Neural crest cell (in vitro differentiated cells): ENCODE data around the gene KLHL1. TPM values are rescaled to one million over a fixed set of nuclear protein-coding genes. Genes with fewer than 3 reads are reported as not detected.

Source experiments
- DNase-seq: peaks from one replicate; pipeline ENCODE4 v3.0.0; 2021; ENCODE audit warnings: low read depth, mixed read lengths, low spot score
- H3K27ac Mint-ChIP-seq: one replicate; pipeline ENCODE4 v1.8.0; 2021; ENCODE audit warnings: mild to moderate bottlenecking, mixed read lengths; ENCODE audit not compliant: unreplicated experiment
- H3K27me3 Mint-ChIP-seq: 2 replicates; pipeline ENCODE4 v1.8.0; 2021; ENCODE audit warnings: low read depth, mild to moderate bottlenecking, mixed read lengths
- H3K36me3 Mint-ChIP-seq: 2 replicates; pipeline ENCODE4 v1.8.0; 2021; ENCODE audit warnings: low read depth, mild to moderate bottlenecking, mixed read lengths
- H3K4me1 Mint-ChIP-seq: 2 replicates; pipeline ENCODE4 v1.8.0; 2021; ENCODE audit warnings: mixed read lengths
- H3K4me3 Mint-ChIP-seq: one replicate; pipeline ENCODE4 v1.8.0; 2021; ENCODE audit warnings: mild to moderate bottlenecking, mixed read lengths
- H3K9me3 Mint-ChIP-seq: 2 replicates; pipeline ENCODE4 v1.8.0; 2021; ENCODE audit warnings: mixed read lengths
- CTCF ChIP-seq: fragments of 200-600 bp; sonication (generic); conservative IDR thresholded peaks from 2 replicates; pipeline ENCODE4 v1.5.0; 2021; ENCODE audit warnings: antibody characterized with exemption, mild to moderate bottlenecking
- total RNA-seq: library from RNA; stranded (reverse); gene quantifications from 2 replicates; pipeline ENCODE4 v1.2.1, GENCODE V29; 2021

KLHL1 gene
- total RNA-seq, 1 donor from 2014 or later = 0.23 TPM

DNA sequence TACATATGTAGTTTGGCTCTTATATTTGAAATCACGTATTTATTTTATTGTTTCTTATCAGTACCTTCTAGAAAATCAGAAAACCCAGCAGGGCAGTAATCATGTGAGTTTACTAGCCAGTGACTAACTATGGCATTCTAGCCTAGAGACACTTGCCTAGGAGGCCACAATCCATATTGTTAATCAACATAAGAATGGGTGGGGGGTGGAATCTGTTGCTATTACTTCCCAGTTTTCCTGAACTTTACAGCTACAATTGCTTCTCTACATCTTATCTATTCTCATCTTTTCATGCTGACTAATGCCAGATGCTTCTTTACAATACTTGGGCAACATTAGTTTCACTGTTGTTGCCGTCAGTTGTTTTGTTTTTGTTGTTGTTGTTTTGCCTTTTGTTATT, 19.3 kb downstream of the KLHL1 start:
- TF ChIP-seq CTCF = no peak
- no peaks in the 10 kb centered on the region for H3K36me3 Mint-ChIP-seq
- no peak overlapping the region for H3K4me3 Mint-ChIP-seq
- no peaks in the 10 kb centered on the region for H3K27me3 Mint-ChIP-seq
- H3K4me1 Mint-ChIP-seq = no peaks in the 10 kb centered on the region
- no peaks in the 10 kb centered on the region for H3K9me3 Mint-ChIP-seq
- H3K27ac Mint-ChIP-seq = no peak overlapping the region
- DNase-seq = no peak

DNA sequence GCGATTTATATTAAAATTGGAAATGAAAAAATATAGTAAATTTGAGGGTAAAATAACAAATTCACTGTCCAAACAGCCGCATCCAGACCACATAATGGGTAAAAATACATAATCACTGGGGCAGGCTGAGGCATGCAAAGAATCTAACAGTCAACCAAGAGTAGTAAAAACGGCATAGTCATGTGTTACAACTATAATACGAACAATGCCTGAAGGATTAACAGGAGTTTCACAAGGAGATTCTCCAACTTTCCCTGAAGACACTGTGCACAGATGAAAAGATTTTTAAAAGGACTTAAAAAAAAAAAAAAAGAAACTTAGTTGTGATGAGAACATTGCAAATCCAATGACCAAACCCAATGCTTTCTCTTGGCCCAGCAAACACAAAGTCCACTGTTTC, 21.0 kb downstream of the KLHL1 start:
- H3K27me3 Mint-ChIP-seq = no peaks in the 10 kb centered on the region
- no peak for TF ChIP-seq CTCF
- DNase-seq = no peak
- no peak overlapping the region for H3K4me3 Mint-ChIP-seq
- no peaks in the 10 kb centered on the region for H3K4me1 Mint-ChIP-seq
- no peaks in the 10 kb centered on the region for H3K9me3 Mint-ChIP-seq
- no peaks in the 10 kb centered on the region for H3K36me3 Mint-ChIP-seq
- no peak overlapping the region for H3K27ac Mint-ChIP-seq

DNA sequence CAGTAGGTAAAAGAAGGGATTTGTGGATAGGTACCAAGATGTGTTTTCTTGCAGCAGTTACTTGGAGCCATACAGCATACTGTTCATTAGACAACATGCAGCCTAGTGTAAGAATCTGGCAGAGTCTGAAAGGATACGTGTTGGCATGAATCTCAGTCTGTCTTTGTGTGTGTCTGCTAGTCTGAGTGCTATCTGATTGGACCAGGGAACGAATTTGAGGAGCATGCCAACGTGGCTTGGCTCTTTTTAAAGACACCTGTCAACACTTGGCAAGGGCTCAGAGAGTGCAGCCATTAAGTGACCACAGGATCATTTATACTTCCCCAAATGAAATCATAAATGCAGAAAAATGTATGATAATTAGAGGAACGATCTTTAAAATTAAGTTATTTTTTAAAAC, 28.2 kb downstream of the KLHL1 start:
- Mint-ChIP-seq H3K36me3 (no peaks in the 10 kb centered on the region), H3K27me3 (no peaks in the 10 kb centered on the region), H3K27ac (no peak overlapping the region), H3K4me3 (no peak overlapping the region), H3K9me3 (no peaks in the 10 kb centered on the region), H3K4me1 (no peaks in the 10 kb centered on the region)
- no peak for TF ChIP-seq CTCF
- no peak for DNase-seq

- Mint-ChIP-seq H3K9me3 (peaks cover 7% of the 10 kb centered on the region), H3K27me3 (no peaks in the 10 kb centered on the region), H3K36me3 (peaks cover 11% of the 10 kb centered on the region), H3K4me3 (no peak overlapping the region), H3K27ac (no peak overlapping the region), H3K4me1 (no peaks in the 10 kb centered on the region)
- no peak for DNase-seq
- TF ChIP-seq CTCF = no peak
Measured at GRCh38 chr13:70054572-70054971, 53.7 kb downstream of the KLHL1 start.

DNA sequence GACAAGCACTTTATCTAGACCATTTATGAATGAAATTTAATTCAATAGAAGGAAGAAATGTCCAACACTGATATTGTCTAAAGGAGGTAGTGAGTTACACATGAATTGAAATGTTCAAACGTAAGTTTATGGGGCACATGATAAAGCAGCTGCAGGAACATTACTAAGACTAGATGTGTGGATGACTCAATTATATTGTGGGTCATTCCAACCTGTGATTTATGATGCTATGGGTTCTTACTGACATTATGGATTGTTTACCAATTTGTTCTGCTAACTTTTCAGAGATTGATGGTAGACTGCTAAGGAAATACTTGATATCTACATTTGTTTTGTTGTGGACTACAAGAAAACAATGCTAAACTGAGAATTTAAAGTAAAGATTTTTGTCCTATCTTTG, 56.7 kb downstream of the KLHL1 start:
- no peak for TF ChIP-seq CTCF

GRCh38 chr13:70043685-70044084, 64.6 kb downstream of the KLHL1 start:
- Mint-ChIP-seq H3K4me1 (no peaks in the 10 kb centered on the region), H3K4me3 (no peak overlapping the region), H3K27me3 (no peaks in the 10 kb centered on the region), H3K9me3 (peaks cover 4% of the 10 kb centered on the region), H3K27ac (no peak overlapping the region), H3K36me3 (no peaks in the 10 kb centered on the region)
- DNase-seq = no peak
- no peak for TF ChIP-seq CTCF

More for the DNA sequence above, 56.7 kb downstream of the KLHL1 start:
- Mint-ChIP-seq H3K27me3 (no peaks in the 10 kb centered on the region), H3K36me3 (peaks cover 11% of the 10 kb centered on the region), H3K9me3 (peaks cover 7% of the 10 kb centered on the region), H3K4me1 (no peaks in the 10 kb centered on the region), H3K4me3 (no peak overlapping the region), H3K27ac (no peak overlapping the region)
- DNase-seq = no peak
